ENCODE measurements around the gene KIFC3.
"Not testable (repeated sequence)": the region's sequence is repeated elsewhere in the genome, so short reads cannot be mapped to it uniquely, and the experiment has no call there.

Gene KIFC3

GRCh38 chr16:57802341-57803133, at the start of gene KIFC3:
KIFC3 (minus strand) TSS chr16:57802491; CDS start chr16:57798243, 4,248 bp downstream.
- DNase-seq (ENCODE audit: low read depth), result no peak

DNA sequence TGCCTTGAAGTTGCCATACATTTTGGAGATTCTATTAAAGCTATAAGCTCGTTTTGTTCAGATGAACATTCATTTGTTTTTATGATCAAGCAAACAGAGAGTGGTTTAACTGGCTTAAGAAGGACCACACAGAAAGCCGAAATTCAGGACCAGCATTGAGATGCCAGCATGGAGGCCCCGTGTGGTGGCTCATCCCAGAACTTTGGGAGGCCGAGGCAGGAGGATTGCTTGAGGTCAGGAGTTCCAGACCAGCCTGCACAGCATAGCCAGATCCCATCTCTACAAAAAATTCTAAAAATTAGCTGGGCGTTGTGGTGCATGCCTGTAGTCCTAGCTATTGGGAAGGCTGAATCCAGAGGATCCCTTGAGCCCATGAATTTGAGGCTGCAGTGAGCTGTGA, 45.9 kb upstream of the KIFC3 start:
- DNase-seq (ENCODE audit: low read depth), result no peak

- not testable (repeated sequence) for DNase-seq (ENCODE audit: low read depth)
These were observed 44.6 kb upstream of the KIFC3 start for GRCh38 chr16:57846931-57847330.

GRCh38 chr16:57846078-57846697, 43.9 kb upstream of the KIFC3 start:
- no peak for DNase-seq (ENCODE audit: low read depth)

DNA sequence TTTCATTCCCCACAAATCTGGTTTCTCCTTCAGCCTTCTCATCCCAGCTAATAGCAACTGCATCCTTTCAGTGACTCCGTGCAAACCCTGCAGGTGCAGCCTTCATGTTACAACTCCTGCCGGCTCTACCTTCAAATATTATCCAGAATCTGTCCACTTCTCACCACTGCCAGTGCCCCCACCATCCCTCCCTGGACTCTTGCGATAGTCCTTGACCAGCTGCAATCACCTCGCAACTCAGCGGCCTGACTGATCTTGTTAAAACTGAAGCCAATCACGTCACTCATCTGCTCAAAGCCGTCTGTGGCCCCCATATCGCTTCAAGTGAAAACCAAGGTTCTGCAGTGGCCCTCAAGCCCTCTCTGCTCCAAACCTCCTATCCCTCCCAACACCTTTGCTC, 42.8 kb upstream of the KIFC3 start:
- no peak for DNase-seq (ENCODE audit: low read depth)

GRCh38 chr16:57844416-57845030, 42.2 kb upstream of the KIFC3 start:
- no peak for DNase-seq (ENCODE audit: low read depth)

DNA sequence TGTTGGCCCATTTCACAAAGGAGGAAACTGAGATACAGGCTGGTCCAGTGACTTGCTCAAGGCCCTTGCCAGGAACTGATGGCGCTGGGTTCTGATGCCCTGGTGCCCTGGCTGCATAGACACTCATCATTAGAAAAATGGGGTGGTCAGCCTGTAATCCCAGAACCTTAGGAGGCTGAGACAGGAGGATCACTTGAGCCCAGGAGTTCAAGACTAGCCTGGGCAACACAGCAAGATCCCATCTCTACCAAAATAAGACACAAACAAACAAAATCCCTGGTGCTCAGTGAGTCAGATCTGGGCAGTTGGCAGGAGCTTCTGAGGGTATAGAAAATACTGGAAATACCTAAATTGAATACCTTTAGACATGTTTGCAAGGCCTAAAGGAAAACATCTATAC, 41.1 kb upstream of the KIFC3 start:
- DNase-seq (ENCODE audit: low read depth), result no peak

DNA sequence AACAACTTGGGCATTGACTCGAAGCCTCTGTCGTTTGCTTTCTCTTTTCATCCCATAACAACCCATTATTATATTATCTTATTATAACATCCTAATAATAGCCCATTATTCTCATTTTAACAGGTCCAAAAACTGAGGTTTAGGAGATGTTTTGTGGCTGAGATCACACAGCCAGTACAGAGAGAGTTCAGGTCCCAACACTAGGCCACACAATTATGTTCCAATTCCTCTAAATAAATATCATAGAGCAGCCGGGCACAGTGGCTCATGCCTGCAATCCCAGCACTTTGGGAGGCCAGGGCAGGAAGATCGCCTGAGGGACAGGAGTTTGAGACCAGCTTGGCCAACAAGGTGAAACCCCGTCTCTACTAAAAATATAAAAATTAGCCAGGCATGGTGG, 40.3 kb upstream of the KIFC3 start:
- no peak for DNase-seq (ENCODE audit: low read depth)

DNA sequence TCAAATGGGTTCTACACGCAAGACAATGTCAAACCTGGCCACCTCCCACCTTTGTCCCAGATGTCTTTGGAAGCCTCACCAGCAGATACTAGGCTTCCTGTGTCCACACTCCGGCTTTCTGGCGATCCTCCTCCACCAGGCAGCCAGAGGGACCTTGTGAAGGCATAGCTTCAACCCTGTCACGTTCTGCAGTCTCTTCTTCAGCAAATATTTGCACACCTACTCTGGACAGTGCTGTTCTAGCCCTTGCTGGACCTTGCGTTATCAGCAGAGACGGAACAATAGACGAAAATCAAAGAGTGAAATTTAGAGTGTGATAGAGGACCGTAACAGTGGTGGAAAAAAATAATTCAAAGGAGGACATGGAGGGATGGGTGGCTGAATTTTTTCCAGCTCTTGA, 38.5 kb upstream of the KIFC3 start:
- no peak for DNase-seq (ENCODE audit: low read depth)

- no peak for DNase-seq (ENCODE audit: low read depth)
These were observed 35.9 kb upstream of the KIFC3 start for GRCh38 chr16:57838161-57838560.

DNA sequence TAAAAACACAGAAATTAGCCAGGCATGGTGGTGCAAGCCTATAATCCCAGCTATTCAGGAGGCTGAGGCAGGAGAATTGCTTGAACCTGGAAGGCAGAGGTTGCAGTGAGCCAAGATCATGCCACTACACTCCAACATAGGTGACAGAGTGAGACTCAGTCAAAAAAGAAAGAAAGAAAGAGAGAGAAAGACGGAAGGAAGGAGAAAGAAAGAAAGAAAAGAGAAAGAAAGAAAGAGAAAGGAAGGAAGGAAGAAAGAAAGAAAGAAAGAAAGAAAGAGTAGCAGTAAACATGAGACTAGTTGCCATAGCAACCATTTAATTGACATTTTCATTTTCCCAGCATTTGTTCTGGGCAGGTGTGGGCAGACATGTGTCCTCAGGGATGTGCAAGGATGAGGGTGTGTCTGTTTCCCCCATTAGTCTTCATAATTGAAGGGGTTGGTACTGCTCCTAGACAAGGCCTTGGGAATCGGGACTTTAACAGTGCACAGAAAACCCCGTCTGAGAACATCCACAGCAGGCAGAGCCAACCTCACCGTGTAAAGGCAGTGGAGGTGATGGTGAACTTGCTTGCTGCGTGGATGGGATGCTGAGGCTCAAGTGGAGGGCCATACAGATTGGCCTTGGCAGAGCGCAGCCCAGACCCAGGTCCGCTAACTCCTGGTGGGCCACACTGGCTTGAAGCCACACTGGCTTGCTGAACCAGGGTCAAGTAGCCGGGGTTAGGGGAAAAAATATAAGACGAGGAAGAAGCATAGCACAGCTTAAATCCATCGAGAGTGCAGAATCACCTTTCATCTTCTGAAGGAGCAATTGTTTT, 35.2 kb upstream of the KIFC3 start:
- DNase-seq (ENCODE audit: low read depth), result no peak

- not testable (repeated sequence) for DNase-seq (ENCODE audit: low read depth)
These were observed 33.1 kb upstream of the KIFC3 start for GRCh38 chr16:57835439-57835838.

DNA sequence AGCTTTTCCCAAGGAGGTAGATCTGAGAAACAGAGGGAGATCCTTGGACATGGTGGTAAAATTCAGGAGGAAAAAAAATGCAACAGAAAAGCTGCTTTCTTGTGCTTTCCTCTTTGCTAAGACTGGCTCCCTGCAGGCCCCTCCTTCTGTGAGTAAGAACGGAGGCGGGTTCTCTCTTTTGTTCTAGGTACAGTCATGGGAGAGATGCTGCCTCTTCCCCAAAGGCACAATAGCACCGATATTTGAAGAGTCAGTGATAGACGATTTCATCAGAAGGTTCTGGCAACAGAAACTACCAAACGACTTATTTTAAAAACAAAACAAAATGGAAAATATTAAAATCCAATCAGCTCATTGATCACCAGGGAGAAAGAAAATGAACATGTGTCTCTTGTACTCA, 32.6 kb upstream of the KIFC3 start:
- DNase-seq (ENCODE audit: low read depth), result no peak

DNA sequence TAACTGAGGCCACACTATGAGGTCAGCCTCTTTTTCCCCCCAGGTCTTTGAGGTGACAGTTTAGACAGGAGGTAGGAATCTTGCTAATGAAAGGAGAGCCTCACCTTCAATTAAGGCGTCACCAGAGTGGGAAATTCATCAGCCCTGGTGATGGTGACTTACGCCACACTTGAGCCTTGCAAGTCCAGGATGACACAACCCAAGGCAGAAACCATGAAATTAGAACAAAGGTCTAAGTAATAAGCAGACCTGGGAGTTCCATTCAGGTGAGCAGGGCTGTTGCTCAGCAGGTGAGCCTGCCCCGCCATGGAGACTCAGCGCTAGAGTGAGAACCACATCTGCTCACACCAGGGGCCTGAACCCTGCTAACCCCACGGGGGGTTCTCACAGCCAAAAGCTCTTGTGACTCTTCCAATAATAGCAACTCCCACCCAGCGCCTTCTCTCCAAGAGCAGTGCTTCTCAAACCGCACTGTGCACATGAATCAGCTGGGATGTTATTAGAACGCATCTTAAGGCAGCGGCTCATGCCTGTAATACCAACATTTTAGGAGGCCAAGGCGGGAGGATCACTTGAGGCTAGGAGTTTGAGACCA, 28.7 kb upstream of the KIFC3 start:
- DNase-seq (ENCODE audit: low read depth), result no peak

- no peak for DNase-seq (ENCODE audit: low read depth)
These were observed 27.7 kb upstream of the KIFC3 start for GRCh38 chr16:57829969-57830360.

DNA sequence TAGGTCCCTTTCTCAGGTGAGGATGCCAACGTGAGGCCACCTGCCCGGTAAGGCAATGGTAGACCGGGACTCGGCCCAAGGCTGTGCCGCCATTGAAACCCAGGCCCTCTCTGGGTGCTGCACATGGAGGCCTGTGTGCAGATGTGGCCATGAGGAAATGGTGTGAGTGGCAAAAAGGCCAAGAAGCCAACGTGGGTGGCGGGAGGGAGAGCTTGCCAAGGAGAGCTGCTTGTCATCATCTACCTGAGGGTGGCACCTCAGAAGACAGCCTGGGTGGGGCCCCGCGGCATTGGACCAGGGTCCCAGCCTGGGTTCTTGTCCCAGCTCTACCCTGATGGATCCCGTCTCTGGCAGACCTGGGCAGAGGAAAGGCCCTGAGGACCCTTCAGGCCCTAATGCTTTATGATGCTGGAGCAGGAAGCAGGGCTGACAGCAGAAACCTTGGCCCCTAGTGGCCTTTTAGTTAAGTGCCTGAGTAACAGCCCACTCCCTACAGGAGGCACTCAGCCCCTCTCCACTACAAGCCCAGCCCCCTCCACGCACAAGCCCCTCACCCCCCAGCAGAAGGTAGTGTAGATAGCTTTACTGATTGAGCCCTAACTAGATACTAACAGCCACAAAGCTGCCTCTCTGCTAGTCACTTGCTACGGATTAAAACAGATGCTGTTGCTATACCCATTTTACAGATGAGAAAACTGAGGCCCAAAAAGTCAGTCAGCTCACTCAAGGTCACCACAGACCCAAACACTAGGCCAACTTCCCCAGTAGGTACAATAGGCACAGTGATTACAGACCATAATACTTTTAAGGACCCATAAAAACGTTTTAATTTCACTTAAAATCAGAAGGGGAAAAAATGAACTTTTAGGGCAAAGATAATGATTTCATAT, 26.2 kb upstream of the KIFC3 start:
- DNase-seq (ENCODE audit: low read depth), result no peak

DNA sequence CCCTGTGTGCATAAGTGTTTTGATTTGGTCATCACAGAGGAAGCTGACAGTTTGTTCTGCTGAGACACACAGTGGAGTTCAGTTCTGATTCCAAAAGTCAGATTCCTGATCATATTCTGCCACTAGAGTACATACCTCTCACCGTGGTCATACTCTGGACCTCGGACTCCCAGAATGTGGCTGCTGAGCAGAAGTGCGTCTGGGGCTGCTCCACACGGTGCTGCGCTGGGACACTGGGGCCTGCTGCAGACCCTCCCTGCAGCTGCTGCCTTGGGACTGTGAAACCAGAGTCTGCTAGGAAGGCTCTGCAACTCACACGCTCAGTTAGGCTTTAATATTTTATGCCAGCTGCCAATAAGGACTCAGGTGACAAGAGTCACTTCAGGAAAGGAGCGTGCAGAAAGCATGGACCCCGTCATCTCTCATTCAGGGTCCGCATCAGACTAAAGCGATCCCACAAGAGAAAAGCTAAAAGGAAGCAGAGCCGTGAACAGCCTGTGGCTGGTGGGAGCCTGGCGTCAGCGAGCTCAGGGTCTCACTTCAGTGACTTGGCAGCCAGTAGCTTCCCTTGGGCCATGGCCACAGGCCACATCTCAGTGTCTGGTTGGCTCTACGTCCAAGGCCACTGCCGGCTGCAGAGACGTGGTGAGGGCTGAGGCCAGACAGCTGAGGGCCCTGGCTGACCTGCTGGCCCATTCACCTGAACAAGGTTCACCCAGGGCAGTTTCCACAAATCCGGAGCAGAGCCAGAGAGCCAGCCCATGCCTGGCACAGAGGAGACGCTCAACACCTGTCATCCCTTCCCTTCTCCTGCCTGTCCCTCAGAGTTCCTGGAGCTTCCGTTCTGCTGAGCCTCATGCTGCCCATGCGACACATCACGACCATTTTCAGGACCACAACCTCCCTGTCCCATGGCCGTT, 24.7 kb upstream of the KIFC3 start:
- no peak for DNase-seq (ENCODE audit: low read depth)

GRCh38 chr16:57826052-57826451, 23.8 kb upstream of the KIFC3 start:
- DNase-seq (ENCODE audit: low read depth), result no peak

- DNase-seq (ENCODE audit: low read depth), result no peak
These were observed 23.2 kb upstream of the KIFC3 start for GRCh38 chr16:57825298-57826044.

All from fibroblast of the conjunctiva (primary cell).